ENCODE data around the gene AMPH.
"Not testable (repeated sequence)": the region's sequence is repeated elsewhere in the genome, so short reads cannot be mapped to it uniquely, and the experiment has no call there.

The AMPH gene

DNA sequence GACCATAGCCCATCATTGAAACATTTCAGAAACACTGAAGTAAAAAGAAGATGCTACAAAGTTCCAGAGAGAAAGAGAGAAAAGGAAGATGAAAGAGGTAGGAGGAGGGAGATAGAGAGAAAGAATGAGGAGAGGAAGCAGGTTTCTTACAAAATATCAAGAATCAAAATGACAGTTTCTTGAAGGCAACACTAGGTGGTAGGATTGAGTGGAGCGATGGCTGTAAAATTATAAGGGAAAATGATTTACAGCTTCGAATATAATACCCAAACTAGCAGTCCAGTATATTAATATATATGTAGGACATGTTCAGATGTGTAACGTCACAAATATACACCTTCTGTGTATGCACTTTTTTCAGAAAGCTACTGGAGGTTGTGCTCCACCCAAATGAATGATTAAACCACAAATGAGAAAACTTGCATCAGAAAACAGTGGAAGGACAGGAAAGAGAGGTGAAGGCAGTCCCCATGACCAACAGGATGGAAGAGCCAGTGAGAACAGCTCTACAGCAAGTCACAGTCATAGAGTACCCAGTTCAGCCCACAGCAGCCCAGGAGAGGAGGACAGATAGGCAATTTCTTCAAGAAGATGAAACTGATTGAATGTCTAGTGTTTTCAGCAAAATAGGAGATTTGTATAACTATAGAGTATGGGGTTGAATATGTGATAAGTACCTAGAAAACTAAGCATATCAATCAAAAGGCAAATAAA lies 206.3 kb downstream of the AMPH start:
- Mint-ChIP-seq H3K4me3 (peak overlapping the region; percentile 33 to 39), H3K36me3 (ENCODE audit: insufficient read depth) (no peaks in the 10 kb centered on the region), H3K9me3 (no peaks in the 10 kb centered on the region), H3K4me1 (ENCODE audit: low read depth in 2 of 2) (peaks cover 17 to 35% of the 10 kb centered on the region in 2 donors), H3K27me3 (peaks cover 9 to 19% of the 10 kb centered on the region in 2 donors), H3K27ac (peak overlapping the region in 1 of 2 donors; percentile 57)
- DNase-seq (no peak), ATAC-seq (replicated peaks) (peak; percentile 36)

DNA sequence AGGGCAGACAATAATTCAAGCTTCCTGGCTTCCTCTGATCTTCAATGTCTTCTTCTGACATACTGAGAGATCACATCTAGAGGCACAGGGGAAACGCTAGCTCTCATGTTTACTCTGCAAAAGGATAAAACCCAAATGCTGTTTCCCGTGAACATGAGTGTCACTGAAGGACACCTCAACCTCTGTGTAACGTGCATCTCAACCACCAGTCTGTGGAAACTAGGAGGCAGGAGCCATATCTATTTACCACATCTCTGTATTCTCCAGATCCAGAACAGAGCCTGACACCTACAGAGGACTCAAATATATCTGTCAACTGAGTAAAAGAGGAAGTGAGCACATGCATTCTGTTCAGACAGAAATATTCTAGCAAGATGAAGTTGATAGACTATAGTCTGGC lies 217.4 kb downstream of the AMPH start:
- Mint-ChIP-seq H3K4me3 (no peak overlapping the region), H3K9me3 (no peaks in the 10 kb centered on the region), H3K36me3 (ENCODE audit: insufficient read depth) (no peaks in the 10 kb centered on the region), H3K27ac (no peak overlapping the region), H3K4me1 (ENCODE audit: low read depth in 2 of 2) (peaks cover 0 to 10% of the 10 kb centered on the region in 2 donors), H3K27me3 (peaks cover 19% of the 10 kb centered on the region in 2 donors)
- DNase-seq (no peak), ATAC-seq (replicated peaks) (peak; percentile 19)

DNA sequence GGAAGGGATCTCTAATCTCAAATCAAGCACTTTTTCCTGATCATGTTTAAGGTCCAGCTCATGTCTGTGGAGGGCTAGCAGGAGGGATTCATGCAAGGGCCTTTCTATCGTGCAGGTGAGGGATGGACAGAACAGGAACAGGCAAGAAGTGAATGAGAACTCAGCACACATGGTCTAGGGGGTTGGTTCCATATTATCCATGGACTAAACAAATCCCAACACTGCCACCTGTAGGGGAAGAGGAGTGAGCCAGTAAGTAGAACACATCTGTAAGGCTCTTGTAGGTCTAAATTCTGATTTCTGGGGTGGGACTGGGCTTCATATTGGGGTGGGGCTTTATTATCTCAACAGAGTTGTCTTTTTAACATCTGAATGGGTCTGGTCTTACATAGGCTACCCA lies 219.8 kb downstream of the AMPH start:
- H3K36me3 Mint-ChIP-seq (ENCODE audit: insufficient read depth): no peaks in the 10 kb centered on the region
- H3K9me3 Mint-ChIP-seq: no peaks in the 10 kb centered on the region
- no peak overlapping the region for H3K27ac Mint-ChIP-seq
- no peak overlapping the region for H3K4me3 Mint-ChIP-seq
- ATAC-seq (replicated peaks) (no peak), DNase-seq (no peak)
- peaks cover 3 to 7% of the 10 kb centered on the region in 2 donors for H3K27me3 Mint-ChIP-seq
- peaks cover 2 to 10% of the 10 kb centered on the region in 2 donors for H3K4me1 Mint-ChIP-seq (ENCODE audit: low read depth in 2 of 2)

GRCh38 chr7:38410056-38410455 lies 221.1 kb downstream of the AMPH start:
- DNase-seq: no peak
- peaks cover 2 to 10% of the 10 kb centered on the region in 2 donors for H3K4me1 Mint-ChIP-seq (ENCODE audit: low read depth in 2 of 2)
- H3K36me3 Mint-ChIP-seq (ENCODE audit: insufficient read depth): no peaks in the 10 kb centered on the region
- no peak overlapping the region for H3K4me3 Mint-ChIP-seq
- ATAC-seq (replicated peaks): no peak
- no peak overlapping the region for H3K27ac Mint-ChIP-seq
- peaks cover 0 to under 1% of the 10 kb centered on the region in 2 donors for H3K27me3 Mint-ChIP-seq
- H3K9me3 Mint-ChIP-seq: no peaks in the 10 kb centered on the region

DNA sequence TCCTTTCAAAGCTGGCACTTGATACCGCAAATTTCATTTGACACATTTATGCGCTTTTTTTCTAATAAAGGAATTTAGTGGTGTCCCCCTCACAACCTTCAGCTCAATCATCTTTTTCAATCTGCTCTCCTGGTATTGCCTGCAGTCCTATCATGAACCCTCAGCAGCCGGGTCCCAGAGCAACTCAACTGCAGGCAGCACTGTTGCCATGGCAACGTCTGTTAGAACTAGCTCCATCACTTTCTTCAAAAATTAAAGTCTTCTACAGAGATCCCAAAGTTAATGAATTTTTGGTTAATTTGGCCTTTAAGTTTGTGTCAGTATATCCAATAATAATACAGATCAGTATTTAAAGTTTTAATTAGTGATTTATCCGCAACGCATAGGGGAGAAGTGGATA lies 221.6 kb downstream of the AMPH start:
- no peaks in the 10 kb centered on the region for H3K36me3 Mint-ChIP-seq (ENCODE audit: insufficient read depth)
- no peak for ATAC-seq (replicated peaks)
- DNase-seq: no peak
- peaks cover 0 to 3% of the 10 kb centered on the region in 2 donors for H3K27me3 Mint-ChIP-seq
- no peak overlapping the region for H3K4me3 Mint-ChIP-seq
- H3K27ac Mint-ChIP-seq: no peak overlapping the region
- H3K4me1 Mint-ChIP-seq (ENCODE audit: low read depth in 2 of 2): peaks cover 2 to 10% of the 10 kb centered on the region in 2 donors
- no peaks in the 10 kb centered on the region for H3K9me3 Mint-ChIP-seq

DNA sequence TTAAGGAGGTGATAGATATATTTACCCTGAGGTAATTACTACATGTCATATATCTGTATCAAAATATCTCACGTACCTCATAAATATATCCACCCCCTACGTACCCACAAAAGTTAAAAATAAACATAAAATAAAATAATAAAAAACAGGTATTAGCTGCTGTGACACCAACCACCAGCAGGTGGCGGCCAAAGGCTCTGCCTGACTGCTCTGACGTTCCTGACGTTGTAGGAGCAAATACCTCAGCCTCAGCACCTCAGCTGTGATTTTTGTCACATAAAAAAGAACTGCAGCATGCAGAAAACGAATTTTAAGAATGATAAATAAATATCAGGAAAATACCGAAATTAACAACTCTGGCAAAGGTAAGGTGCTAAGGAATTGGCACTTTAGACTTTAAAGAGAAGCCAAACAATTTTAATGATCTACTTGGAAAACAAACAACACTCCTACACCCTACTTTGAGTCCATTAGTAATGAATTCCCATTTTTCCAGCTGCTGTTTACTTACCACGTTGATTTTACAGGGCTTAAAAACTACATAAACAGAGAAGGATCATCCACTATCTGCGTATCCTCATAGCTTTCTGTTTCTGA lies 232.3 kb downstream of the AMPH start:
- peak; percentile 35 to 56 (median 44) for DNase-seq
- ATAC-seq (replicated peaks): peak; percentile 78
- H3K36me3 Mint-ChIP-seq (ENCODE audit: insufficient read depth): no peaks in the 10 kb centered on the region
- peaks cover 23 to 28% of the 10 kb centered on the region in 2 donors for H3K27me3 Mint-ChIP-seq
- H3K4me3 Mint-ChIP-seq: no peak overlapping the region
- H3K4me1 Mint-ChIP-seq (ENCODE audit: low read depth in 2 of 2): peaks cover 0 to 6% of the 10 kb centered on the region in 2 donors
- H3K27ac Mint-ChIP-seq: no peak overlapping the region
- H3K9me3 Mint-ChIP-seq: no peaks in the 10 kb centered on the region

GRCh38 chr7:38396852-38397251 lies 234.3 kb downstream of the AMPH start:
- Mint-ChIP-seq H3K9me3 (no peaks in the 10 kb centered on the region), H3K27me3 (peaks cover 10 to 13% of the 10 kb centered on the region in 2 donors)

DNA sequence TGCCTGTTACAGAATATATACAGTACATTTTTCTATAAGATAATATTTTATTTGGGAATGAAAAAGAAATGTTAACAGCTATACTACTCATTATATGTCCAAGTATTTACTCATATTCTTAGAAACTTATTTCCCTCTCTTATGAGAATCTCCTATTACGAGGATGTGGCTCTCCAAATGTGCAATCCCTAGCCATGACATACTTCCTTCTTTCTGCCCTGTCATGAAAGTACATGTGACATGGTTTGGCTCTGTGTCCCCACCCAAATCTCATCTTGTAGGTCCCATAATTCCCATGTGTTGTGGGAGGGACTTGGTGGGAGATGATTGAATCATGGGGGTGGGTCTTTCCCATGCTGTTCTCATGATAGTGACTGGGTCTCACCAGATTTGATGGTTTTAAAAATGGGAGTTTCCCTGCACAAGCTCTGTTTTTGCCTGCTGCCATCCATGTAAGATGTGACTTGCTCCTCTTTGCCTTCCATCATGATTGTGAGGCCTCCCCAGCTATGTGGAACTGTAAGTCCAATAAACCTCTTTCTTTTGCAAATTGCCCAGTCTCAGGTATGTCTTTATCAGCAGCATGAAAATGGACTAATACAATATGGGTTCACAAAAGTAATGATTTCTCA lies 235.1 kb downstream of the AMPH start:
- not testable (repeated sequence) for H3K9me3 Mint-ChIP-seq; H3K4me3 Mint-ChIP-seq; H3K4me1 Mint-ChIP-seq (ENCODE audit: low read depth in 2 of 2); H3K27ac Mint-ChIP-seq; H3K27me3 Mint-ChIP-seq; DNase-seq; ATAC-seq (replicated peaks); H3K36me3 Mint-ChIP-seq (ENCODE audit: insufficient read depth)

More at GRCh38 chr7:38396852-38397251, 234.3 kb downstream of the AMPH start:
- ATAC-seq (replicated peaks): no peak
- no peak overlapping the region for H3K4me3 Mint-ChIP-seq
- no peak for DNase-seq
- peaks cover 0 to 6% of the 10 kb centered on the region in 2 donors for H3K4me1 Mint-ChIP-seq (ENCODE audit: low read depth in 2 of 2)
- H3K27ac Mint-ChIP-seq: no peak overlapping the region
- no peaks in the 10 kb centered on the region for H3K36me3 Mint-ChIP-seq (ENCODE audit: insufficient read depth)

GRCh38 chr7:38394660-38395059 lies 236.5 kb downstream of the AMPH start:
- ATAC-seq (replicated peaks): no peak
- no peak for DNase-seq
- peaks cover 0 to 6% of the 10 kb centered on the region in 2 donors for H3K4me1 Mint-ChIP-seq (ENCODE audit: low read depth in 2 of 2)
- H3K27ac Mint-ChIP-seq: peak overlapping the region in 1 of 2 donors; percentile 7
- H3K36me3 Mint-ChIP-seq (ENCODE audit: insufficient read depth): no peaks in the 10 kb centered on the region
- H3K9me3 Mint-ChIP-seq: no peaks in the 10 kb centered on the region
- H3K4me3 Mint-ChIP-seq: no peak overlapping the region
- H3K27me3 Mint-ChIP-seq: no peaks in the 10 kb centered on the region

DNA sequence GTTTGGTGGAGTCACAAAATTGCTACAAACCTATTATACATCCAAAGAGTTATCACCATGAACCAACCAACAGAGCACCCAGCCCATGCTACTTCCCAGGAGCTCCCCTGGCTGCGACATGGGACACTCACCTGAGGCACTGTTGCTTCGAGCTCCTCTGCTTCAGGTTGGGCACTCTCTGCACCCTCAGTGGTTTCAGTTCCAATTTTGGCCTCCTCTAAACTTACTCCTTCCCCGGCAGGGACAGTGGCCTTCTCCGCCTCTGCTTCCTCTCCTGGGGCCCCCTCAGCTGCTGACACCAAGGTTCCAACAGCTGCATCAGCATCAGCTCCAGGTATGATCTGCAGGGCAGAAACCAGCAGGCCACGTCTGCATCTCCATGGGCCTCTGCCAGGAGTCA lies 237.3 kb downstream of the AMPH start:
- H3K36me3 Mint-ChIP-seq (ENCODE audit: insufficient read depth): no peaks in the 10 kb centered on the region
- H3K27ac Mint-ChIP-seq: no peak overlapping the region
- H3K4me3 Mint-ChIP-seq: no peak overlapping the region
- no peaks in the 10 kb centered on the region for H3K9me3 Mint-ChIP-seq
- H3K4me1 Mint-ChIP-seq (ENCODE audit: low read depth in 2 of 2): peaks cover 0 to 4% of the 10 kb centered on the region in 2 donors
- ATAC-seq (replicated peaks) (no peak), DNase-seq (no peak)
- no peaks in the 10 kb centered on the region for H3K27me3 Mint-ChIP-seq

DNA sequence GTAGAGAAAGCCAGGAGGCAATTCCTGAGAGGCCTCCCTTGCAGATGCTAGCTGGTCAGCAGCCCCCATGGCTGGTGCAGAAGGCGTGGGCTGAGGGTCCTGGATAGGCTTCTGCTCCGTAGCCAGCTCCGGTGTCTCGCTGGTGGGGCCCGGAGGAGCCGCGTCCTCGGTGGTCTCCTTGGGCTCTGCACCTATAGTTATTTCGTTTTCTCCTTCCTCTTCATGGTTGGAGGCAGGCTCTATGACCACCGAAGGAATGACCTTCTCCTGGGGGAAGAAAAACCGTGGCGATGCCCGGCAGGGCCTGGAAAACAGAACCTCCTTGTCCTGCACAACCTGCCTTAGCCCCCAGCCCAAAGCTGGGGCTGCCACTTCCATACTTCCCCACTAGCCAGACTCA lies 239.4 kb downstream of the AMPH start:
- Mint-ChIP-seq H3K36me3 (ENCODE audit: insufficient read depth) (no peaks in the 10 kb centered on the region), H3K9me3 (no peaks in the 10 kb centered on the region), H3K4me3 (no peak overlapping the region)

DNA sequence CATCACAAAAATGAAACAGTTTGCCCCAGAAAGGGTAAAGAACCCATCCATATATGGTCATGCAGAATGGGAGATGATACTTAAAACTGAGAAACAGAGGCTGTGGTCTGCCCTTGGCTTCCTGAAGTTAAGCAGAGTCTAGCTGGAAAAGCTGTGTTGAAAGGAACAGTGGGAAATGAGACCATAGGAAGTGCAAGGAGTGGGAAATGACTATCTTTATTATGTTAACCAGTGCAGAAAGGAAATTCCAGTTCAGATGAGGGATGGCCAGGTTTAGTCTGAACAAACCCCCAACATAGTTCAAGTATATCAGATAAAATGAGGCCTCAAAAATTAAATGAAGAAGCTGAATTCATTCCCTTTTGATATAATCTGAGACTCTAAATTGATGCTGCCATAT lies 245.5 kb downstream of the AMPH start:
- ATAC-seq (replicated peaks): no peak
- Mint-ChIP-seq H3K27ac (peak overlapping the region in 1 of 2 donors; percentile 19), H3K36me3 (ENCODE audit: insufficient read depth) (peaks cover 3% of the 10 kb centered on the region), H3K9me3 (no peaks in the 10 kb centered on the region), H3K27me3 (no peaks in the 10 kb centered on the region), H3K4me1 (ENCODE audit: low read depth in 2 of 2) (peaks cover 5 to 13% of the 10 kb centered on the region in 2 donors), H3K4me3 (no peak overlapping the region)
- no peak for DNase-seq

More for the DNA sequence above, 239.4 kb downstream of the AMPH start:
- Mint-ChIP-seq H3K27ac (peak overlapping the region in 1 of 2 donors; percentile 63), H3K27me3 (no peaks in the 10 kb centered on the region), H3K4me1 (ENCODE audit: low read depth in 2 of 2) (peaks cover 4 to 7% of the 10 kb centered on the region in 2 donors)
- DNase-seq (no peak), ATAC-seq (replicated peaks) (no peak)

- peaks cover 3% of the 10 kb centered on the region for H3K36me3 Mint-ChIP-seq (ENCODE audit: insufficient read depth)
- H3K4me1 Mint-ChIP-seq (ENCODE audit: low read depth in 2 of 2): peaks cover 14 to 23% of the 10 kb centered on the region in 2 donors
- no peaks in the 10 kb centered on the region for H3K27me3 Mint-ChIP-seq
- DNase-seq (no peak), ATAC-seq (replicated peaks) (no peak)
- H3K27ac Mint-ChIP-seq: no peak overlapping the region
- H3K9me3 Mint-ChIP-seq: no peaks in the 10 kb centered on the region
- H3K4me3 Mint-ChIP-seq: no peak overlapping the region
Observed at GRCh38 chr7:38383281-38383680, 247.9 kb downstream of the AMPH start.

DNA sequence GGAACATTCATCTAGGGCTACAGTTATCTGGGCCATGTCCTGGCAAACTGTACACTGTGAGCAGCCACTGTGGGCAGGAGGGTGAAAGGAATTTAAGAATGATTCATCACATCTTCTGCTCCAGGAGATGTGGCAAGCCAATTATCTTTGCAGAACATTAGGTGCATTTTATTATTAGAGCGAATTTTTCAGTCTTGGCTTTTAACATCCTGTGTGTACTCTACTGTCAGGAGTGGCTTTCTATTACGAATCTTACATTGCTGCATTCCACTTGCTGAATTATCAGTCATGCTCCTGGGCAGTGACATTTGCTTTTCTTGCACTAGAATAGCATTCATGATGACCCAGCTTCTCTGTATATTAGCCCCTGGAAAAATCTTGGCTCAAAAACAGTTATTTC lies 248.5 kb downstream of the AMPH start:
- no peaks in the 10 kb centered on the region for H3K9me3 Mint-ChIP-seq
- no peak overlapping the region for H3K4me3 Mint-ChIP-seq
- H3K27me3 Mint-ChIP-seq: no peaks in the 10 kb centered on the region
- DNase-seq (no peak), ATAC-seq (replicated peaks) (no peak)
- peaks cover 3% of the 10 kb centered on the region for H3K36me3 Mint-ChIP-seq (ENCODE audit: insufficient read depth)
- peaks cover 14 to 21% of the 10 kb centered on the region in 2 donors for H3K4me1 Mint-ChIP-seq (ENCODE audit: low read depth in 2 of 2)
- no peak overlapping the region for H3K27ac Mint-ChIP-seq

Measured in effector memory CD8-positive, alpha-beta T cell (primary cell).